KOPT-K1 (cell line): ENCODE measurements around the gene PTPN13.

Experiments used
- H3K27ac ChIP-seq: fragments of 200-600 bp; sonication (generic); 2 replicates; pipeline ENCODE4 v1.5.1; 2016; ENCODE audit warnings: antibody characterized with exemption, mild to moderate bottlenecking, low read depth, low read length; ENCODE audit not compliant: poor library complexity, severe bottlenecking
- H3K36me3 ChIP-seq: fragments of 200-600 bp; sonication (generic); 2 replicates; pipeline ENCODE4 v1.5.1; 2017; ENCODE audit warnings: antibody characterized with exemption, mild to moderate bottlenecking, low read length, moderate library complexity; ENCODE audit not compliant: insufficient read depth
- H3K9me3 ChIP-seq: fragments of 200-600 bp; sonication (generic); 2 replicates; pipeline ENCODE4 v1.5.1; 2017; ENCODE audit warnings: antibody characterized with exemption, low read length, mild to moderate bottlenecking; ENCODE audit not compliant: insufficient read depth, poor library complexity, severe bottlenecking

PTPN13 gene

GRCh38 chr4:86579941-86580340 is 14.2 kb upstream of the PTPN13 start:
- Histone ChIP-seq H3K9me3 (no peaks in the 10 kb centered on the region), H3K36me3 (no peaks in the 10 kb centered on the region), H3K27ac (no peak overlapping the region)

- Histone ChIP-seq H3K36me3 (no peaks in the 10 kb centered on the region), H3K9me3 (no peaks in the 10 kb centered on the region), H3K27ac (no peak overlapping the region)
Measured at GRCh38 chr4:86582410-86582809, 11.7 kb upstream of the PTPN13 start.

DNA sequence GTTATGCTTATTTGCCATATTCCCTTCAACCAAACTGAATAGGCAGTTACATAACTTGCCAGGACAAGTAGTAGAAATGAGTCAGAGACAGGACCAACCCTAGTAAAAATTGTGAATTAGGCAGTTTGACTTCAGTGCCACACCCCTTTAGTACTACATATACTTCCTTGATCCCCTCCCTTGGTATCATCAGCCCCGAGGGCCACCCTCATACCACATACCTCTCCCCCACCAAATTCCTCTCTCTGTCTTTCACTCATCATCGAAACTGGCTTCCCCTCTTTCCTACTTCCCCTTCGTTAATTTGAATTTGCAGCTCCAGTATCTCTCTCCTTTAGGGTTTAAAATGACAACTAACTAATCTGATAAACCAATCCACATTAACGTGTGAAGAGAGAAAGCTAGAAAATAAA is 7.9 kb upstream of the PTPN13 start:
- no peaks in the 10 kb centered on the region for H3K9me3 ChIP-seq
- H3K27ac ChIP-seq = no peak overlapping the region
- H3K36me3 ChIP-seq = no peaks in the 10 kb centered on the region

DNA sequence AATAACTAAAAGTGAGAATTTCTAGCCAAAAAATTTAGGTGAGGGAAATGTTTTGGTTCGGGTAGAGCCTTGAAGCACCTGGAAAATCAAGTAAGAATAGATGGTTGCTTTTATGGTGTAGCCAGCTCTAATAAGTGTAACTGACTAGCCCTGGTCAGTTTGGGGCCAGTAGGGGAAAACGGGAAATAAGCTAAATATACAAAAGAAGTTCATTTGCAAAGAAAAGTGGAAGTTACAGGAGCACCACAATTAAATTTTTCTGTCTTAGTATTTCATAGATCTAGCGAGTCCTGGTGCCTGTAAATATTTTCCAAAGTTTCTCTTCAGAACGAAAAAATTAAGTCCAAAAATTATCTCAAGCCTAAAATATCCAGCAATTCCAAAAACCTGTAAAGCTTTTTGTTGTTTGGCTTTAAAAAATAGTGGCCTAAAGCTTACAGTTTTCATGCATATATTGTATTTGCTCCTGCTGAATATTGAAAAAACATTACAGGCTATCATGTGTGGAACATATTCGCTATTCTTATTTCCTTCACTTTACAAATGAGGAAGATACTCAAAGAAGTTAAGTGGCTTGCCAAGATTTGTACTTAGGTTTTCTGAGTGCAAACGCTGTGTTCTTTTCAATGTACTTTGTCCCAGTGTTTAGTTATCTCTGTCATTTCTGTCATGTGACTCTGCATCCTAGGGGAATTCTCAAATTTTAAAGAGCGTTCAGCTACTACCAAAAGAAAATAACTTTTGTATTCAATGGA is 7.3 kb upstream of the PTPN13 start:
- H3K27ac ChIP-seq = no peak overlapping the region
- no peaks in the 10 kb centered on the region for H3K36me3 ChIP-seq

GRCh38 chr4:86587381-86588140 is 6.6 kb upstream of the PTPN13 start:
- H3K36me3 ChIP-seq = no peaks in the 10 kb centered on the region
- H3K27ac ChIP-seq = no peak overlapping the region
- no peaks in the 10 kb centered on the region for H3K9me3 ChIP-seq

More for the DNA sequence above, 7.3 kb upstream of the PTPN13 start:
- H3K9me3 ChIP-seq = no peaks in the 10 kb centered on the region

GRCh38 chr4:86592553-86593249 is 1.4 kb upstream of the PTPN13 start:
- no peak overlapping the region for H3K27ac ChIP-seq
- no peaks in the 10 kb centered on the region for H3K36me3 ChIP-seq
- no peaks in the 10 kb centered on the region for H3K9me3 ChIP-seq

GRCh38 chr4:86594559-86595425 is 677 bp downstream of the PTPN13 start:
- Histone ChIP-seq H3K27ac (no peak overlapping the region), H3K9me3 (no peaks in the 10 kb centered on the region), H3K36me3 (no peaks in the 10 kb centered on the region)

DNA sequence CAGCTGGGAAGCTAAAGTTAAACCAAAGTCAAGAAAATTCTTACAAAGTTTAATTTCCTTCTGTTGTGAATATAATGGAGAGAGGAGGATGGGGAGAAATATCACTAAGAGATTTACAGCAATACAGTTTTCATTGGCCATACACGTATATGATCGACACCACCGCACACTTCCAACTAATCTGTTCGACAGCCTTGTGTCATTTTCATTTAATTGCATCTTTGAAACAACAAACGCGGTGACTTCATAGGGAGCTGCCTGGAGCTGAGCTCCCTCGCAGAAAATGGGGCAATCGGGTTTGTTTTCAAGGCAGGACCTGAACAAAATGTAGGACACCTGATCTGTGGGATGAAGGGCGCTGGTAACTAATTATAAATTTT is 1.3 kb downstream of the PTPN13 start:
- Histone ChIP-seq H3K27ac (no peak overlapping the region), H3K9me3 (no peaks in the 10 kb centered on the region), H3K36me3 (no peaks in the 10 kb centered on the region)

GRCh38 chr4:86596807-86597206 is 2.7 kb downstream of the PTPN13 start:
- no peaks in the 10 kb centered on the region for H3K9me3 ChIP-seq
- H3K36me3 ChIP-seq = no peaks in the 10 kb centered on the region

DNA sequence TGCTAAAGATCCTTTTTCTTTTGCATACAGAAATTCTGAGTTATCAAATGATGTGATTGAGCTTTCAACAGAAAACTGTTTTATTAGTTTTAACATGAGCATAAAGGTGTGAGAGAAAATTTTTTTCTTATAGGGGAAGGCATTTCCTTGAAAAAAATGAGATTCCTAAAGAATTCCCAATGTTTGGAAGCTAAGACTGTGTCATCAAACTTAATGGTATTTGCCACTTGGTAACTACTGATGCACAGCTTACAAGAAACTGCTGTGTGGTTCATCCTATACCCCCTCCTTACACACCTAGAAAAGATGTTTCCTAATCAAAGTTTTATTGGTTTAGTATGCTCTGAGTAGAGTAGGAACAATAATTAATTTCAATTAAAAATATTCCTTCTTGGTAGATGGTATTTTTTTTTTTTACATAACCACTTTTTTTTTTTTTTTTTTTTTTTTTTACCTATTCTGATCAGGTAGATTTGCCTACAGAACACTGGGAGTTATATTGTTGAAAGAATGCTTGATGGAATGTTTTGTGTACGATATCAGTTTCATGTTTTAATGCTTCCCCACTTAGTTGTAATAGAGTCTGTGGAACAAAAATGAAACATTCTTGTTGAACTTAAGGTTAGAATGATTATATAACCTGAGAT is 6.0 kb downstream of the PTPN13 start:
- H3K36me3 ChIP-seq = no peaks in the 10 kb centered on the region
- no peaks in the 10 kb centered on the region for H3K9me3 ChIP-seq
- H3K27ac ChIP-seq = no peak overlapping the region

More at GRCh38 chr4:86596807-86597206, 2.7 kb downstream of the PTPN13 start:
- H3K27ac ChIP-seq = no peak overlapping the region

DNA sequence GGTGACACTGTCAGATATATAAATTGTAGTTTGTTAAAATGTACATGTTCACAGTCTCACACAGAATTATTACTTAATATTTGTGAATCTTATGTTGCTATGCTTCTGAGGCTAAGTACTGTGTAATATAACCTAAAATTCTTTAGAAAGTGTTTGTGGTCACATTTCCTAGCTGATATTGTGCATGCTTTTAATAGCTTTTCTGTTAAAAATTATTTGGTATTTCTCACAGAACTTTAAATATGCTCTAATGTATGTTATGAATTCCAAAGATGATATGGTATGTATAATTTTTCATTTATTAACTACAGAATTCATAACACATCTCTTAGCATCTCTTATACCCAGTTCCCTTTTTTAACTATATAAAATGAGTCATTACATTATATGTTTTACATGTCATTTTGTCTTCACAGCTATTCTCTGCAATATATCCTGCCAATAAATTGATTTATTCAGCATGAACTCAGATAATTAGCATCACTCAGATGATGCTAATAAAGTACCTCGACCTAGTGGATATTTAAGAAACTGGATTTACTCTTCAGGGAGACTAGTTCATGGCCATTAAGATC is 9.3 kb downstream of the PTPN13 start:
- no peak overlapping the region for H3K27ac ChIP-seq
- H3K36me3 ChIP-seq = no peaks in the 10 kb centered on the region
- no peaks in the 10 kb centered on the region for H3K9me3 ChIP-seq

DNA sequence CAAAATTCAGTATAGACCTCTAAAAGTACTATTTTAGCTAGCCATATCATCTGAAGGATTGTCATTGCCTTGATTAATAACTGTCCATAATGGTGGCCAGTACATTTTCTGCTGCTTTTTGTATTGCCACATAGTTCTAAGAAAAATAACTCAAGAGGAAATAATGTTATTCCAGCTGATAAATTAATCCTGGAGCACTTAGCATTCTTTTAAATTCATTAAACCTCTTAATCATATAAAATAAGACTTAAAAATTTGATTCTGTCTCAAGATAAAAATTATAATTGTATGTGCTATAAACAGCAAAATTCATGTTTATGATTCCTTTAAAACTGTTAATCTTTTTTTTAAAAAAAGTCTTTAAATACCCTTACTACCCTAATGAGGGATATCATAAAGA is 12.7 kb downstream of the PTPN13 start:
- Histone ChIP-seq H3K9me3 (no peaks in the 10 kb centered on the region), H3K27ac (no peak overlapping the region), H3K36me3 (no peaks in the 10 kb centered on the region)

- Histone ChIP-seq H3K27ac (no peak overlapping the region), H3K36me3 (no peaks in the 10 kb centered on the region), H3K9me3 (no peaks in the 10 kb centered on the region)
Measured at GRCh38 chr4:86608757-86609375, 14.8 kb downstream of the PTPN13 start.

DNA sequence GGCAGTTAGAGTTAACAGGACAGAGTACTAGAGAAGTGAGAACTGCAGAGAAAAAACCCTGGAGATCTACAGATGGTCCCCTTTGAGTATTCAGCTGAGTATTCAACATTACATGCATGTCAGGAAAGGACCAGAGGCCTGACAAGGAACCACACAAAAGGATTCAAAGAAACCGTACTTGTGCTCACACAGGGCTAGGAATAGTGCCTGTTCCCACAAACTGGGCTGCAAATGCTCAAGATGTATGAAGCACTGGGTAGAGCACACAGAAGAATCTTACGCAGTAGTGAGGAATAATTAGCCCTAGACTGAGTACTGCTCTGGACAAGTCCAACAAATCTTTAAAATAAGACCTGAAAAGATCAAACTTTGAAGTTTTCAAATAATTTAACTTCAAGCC is 17.6 kb downstream of the PTPN13 start:
- Histone ChIP-seq H3K9me3 (no peaks in the 10 kb centered on the region), H3K27ac (no peak overlapping the region), H3K36me3 (no peaks in the 10 kb centered on the region)
